Activated T-cell treated with anti-CD3 and anti-CD28 coated beads for 24 hours (primary cell): ENCODE measurements around the gene ALOX15B.
A peak's percentile ranks its signal among the peaks of the same experiment; 100 is the strongest.
"Not testable (repeated sequence)": the region's sequence is repeated elsewhere in the genome, so short reads cannot be mapped to it uniquely, and the experiment has no call there.

Experiments used
- DNase-seq: peaks from one replicate; pipeline ENCODE4 v3.0.0-alpha.2; 2020; ENCODE audit warnings: low read depth

ALOX15B gene

DNA sequence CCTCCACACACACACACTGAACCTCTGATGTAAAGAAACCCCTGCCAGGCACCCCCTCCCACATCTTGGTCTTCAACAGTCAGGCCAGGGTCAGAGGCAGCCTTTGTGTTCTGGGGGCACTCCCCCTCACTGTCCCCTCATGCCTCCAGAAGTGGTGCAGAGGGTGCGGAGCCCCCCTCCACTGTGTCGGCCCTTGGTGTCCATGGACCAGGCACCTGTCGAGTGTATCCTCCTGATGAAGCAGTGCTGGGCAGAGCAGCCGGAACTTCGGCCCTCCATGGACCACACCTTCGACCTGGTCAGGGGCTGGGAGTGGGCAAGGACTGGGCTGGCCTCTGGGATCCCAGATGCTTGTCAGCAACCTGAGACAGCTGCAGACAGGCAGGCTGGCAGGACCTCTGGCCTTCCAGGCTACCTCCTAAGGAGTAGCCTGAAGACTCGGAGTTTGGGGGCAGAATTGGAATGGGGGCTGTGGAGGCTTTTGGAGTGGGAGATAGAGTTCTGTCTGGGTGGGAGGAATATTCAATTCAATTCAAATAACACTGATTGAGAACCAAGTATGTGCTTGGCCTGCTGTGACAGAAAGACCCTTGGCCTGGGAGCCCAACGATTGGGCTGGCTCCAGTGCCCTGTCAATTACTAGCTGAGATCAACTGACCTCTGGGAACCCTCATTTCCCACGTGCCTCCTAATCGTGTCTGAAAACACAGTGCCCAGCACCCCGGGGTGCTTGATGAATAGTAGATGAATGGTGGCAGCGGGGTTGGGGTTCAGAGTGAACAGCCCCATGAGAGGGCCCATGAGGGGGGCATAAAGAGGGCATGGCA, 24.9 kb upstream of the ALOX15B start:
- DNase-seq: no peak

DNA sequence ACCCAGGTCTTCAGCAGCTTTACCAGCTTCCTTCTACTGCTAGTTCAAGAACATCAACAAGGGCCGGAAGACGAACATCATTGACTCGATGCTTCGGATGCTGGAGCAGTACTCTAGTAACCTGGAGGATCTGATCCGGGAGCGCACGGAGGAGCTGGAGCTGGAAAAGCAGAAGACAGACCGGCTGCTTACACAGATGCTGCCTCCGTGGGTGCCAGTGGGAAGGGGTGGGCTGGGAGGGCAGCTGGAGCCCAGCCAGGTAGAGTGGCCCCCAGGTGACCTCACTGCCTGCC, 24.4 kb upstream of the ALOX15B start:
- DNase-seq: no peak

DNA sequence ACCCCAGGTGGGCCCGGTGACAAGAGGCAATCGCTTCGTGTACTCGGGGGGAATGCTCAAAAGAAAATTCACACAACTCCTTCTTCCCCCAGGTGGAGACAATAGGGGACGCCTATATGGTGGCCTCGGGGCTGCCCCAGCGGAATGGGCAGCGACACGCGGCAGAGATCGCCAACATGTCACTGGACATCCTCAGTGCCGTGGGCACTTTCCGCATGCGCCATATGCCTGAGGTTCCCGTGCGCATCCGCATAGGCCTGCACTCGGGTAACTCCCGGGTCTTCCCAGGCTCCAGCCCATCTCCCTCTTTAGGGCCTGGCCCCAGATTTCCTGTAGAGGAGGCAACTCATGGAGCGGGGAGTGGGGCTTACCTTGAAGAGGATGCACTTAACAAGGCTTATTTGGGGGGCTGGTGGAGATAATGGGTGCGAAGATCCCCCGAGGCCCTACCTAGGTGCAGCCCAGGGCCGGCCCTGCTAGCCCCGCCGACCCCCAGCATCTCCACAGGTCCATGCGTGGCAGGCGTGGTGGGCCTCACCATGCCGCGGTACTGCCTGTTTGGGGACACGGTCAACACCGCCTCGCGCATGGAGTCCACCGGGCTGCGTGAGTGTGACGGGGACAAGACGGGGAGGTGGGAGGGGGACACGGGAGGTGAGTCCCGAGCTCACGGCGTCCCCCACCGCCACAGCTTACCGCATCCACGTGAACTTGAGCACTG, 23.5 kb upstream of the ALOX15B start:
- no peak for DNase-seq

DNA sequence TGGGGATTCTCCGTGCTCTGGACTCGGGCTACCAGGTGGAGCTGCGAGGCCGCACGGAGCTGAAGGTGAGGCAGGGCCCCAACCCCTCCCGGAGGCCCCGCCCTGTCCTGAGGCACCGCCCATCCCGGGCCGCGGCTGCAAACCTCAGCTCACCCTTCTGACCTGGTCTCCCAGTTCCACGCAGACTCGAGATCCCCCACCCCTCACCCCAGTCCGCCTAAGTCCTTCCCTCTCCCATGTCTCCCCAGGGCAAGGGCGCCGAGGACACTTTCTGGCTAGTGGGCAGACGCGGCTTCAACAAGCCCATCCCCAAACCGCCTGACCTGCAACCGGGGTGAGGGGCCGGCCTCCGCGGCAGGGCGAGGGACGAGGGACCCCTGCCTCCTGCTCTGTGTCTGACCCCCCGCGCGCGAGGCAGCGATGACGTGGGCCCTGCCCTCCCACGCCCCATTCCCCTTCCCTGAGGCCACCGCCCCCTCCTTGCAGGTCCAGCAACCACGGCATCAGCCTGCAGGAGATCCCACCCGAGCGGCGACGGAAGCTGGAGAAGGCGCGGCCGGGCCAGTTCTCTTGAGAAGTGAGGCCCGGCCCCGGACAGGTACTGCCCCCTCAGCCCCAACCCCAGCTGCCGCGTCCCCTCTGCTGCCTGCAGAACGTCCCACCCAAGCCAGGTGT, 22.8 kb upstream of the ALOX15B start:
- DNase-seq: no peak

DNA sequence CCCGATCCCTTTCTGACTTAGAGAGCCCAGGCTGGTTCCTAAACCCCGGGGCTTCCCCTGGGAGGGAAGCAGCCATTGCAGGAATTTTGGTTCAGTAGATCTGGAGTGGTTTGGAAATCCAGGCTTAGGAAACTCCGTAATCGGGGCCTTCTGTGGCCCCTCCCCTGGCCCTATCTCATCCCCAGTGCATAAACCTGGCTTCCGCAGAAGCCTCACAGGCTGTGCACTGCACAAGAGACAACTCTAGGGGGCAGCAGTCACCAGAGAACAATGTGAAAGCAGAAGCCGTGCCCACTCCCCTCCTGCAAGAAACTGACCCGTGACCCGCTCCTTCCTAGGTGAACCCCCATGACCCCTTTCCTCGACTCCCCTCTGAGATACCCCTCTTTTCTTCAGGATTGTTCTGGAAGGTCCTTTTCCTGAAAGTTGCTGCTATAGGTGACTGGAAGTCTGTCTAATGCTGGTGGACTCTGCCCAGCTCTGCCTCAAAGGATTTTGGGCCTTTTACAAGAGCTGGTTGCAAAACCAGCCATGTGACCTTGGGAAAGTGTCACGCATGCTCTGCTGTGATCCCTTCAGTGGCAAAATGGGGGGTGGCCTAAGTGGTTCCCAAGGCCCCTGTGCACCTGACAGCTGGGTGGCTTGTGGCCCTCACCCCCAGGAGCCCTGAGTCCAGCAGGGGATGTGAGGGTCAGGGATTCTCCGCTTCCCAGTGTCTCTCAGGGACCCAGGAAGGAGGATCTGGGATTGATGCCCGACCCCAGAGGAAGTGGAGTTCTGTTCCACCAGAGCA, 22.0 kb upstream of the ALOX15B start:
- peak; percentile 31 for DNase-seq

DNA sequence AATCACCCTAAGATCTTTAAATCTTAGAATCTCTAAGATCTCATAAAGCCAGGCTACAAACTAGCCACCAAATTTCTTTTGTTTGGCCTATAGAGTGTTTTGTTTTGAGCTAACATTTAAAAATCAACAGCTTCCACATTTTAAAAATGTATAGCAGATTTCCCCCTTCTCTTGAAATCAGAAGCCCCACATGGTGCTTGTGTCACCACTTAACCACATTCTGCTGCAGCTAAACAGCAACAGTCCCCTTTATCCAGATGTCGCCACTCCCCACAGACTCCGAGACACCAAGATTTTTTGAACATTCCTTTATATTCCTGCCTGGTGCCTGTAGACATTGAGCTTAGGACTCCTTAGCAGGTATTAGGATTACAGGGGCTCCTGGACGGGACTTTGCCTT, 20.4 kb upstream of the ALOX15B start:
- no peak for DNase-seq

DNA sequence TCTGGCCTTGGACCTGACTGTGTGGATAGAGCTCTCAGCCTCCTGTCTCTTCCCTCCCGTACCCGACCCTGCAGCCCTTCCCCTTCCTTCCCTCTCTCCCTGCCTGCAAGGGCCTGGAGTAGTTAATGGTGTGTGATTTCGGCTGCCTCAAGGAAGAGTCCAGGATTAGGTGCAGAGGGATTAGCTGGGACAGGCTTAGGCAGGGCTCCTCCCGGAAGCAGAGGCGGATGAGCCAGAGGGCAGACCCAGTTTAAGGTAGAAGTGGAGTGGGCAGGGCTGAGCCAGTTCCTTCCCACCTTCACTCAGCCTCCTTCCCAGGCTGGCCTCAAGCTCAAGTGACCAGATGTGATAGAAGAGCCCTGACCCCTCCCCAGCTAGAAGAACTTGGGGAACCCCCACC, 19.7 kb upstream of the ALOX15B start:
- DNase-seq: no peak

DNA sequence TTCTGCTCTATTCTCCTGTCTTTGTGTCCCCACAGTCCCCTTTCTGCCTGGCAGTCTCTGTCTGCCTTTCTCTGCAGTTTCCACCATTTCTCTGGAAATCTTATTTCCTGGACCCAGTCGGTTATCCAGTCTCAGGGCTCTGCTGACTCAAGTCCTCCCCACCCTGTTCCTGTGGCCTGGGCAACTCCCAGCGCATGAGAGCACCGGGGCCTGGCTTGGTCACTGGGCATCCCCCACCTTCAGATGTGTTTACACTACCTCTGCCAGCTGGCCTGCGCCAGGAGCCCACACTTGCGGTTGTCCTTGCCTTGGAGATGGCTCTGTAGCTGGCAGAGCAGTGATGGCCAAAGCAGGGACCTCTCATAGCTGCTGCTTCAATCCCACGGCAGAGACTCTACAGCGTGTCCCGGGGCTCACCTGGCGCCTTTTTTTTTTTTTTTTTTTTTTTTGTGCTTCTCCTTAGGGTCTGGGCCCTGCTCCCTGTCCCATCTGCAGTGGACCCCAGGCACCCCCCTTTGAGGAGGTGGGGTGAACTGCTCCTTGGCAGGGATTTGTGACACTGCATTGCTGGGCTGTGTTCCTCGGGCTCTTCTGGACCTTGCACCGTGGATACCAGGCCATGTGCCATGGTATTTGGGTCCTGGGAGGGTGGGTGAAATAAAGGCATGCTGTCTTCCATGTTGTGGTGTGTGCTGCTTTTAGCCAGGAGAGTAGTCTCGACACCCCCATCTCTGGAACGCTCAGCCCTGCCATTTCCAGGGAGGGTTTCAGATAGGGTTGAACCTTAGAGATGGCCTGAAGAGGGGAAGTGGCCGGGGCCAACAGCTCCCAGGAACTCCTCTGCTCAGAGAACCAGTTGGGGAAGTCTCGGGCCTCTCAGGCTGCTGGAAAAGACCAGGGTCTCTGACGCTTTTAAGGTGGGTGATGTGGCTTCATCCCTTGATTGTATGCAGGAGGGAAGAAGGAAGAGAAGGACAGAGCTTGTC, 18.9 kb upstream of the ALOX15B start:
- no peak for DNase-seq

DNA sequence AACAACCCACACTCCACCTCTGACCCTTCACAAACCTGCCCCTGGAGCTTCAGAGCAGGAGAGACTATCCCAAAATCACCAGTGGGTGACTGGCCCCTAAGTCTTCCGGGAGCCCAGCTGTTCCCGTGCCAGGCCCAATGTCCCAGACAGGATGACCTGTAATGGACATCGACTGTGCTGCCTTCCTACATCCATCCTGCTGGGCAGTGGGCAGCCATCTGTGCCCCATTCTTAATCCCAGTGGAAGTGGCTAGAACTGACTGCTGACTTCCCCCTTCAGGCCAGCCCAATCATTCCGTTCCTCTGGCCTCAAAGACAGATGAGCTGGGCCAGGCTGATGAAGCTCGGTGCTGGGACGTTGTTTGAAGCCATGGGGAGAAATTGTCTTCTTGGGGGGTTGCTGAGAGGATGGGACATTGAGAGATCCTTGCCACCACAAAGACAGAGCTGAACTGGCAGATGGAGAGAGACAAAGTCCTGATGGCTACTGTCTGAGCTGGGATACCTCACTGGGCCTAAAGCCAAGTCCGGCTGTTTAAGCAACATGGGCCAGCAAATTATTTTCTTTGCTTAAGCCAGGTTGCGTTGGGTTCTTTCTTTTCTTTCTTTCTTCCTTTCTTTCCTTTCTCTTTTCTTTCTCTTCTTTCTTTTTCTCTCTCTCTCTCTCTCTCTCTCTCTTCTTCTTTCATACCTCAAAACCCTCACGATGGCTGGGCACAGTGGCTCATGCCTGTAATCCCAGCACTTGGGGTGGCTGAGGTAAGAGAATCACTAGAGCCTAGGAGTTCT, 17.9 kb upstream of the ALOX15B start:
- DNase-seq: no peak

DNA sequence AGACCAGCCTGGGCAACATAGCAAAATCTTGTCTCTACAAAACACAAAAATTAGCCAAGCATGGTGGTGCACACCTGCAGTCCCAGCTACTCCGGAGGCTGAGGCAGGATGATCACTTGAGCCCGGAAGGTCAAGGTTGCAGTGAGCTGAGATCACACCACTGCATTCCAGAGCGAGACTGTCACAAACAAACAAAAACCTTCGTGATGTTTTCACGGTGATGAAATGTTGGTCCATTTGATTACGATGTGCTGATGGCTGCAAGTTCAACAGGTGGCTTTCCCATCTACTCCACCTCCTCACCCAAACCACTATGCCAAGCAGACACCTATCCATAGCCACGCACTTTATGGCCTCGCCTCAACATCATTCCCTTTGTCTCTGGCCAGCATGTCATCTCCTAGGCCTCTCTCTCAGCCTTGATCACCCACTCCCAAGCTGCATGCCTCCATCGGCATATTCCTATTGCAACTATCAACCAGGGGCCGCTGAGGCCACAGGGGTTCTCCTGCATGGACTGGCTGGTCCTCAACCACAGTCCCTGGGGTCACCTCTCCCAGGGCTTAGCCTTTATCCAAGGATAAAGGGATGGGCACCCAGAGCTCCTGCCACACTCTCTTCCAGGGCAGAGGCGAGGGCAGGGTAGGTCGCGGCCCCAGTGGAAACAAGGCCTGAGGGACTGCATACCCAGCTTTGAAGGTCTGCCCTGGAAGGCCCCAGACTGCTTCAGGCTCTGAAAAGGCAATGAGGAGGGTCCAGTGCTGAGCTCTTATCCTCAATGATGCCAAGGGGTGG, 17.1 kb upstream of the ALOX15B start:
- DNase-seq: no peak

DNA sequence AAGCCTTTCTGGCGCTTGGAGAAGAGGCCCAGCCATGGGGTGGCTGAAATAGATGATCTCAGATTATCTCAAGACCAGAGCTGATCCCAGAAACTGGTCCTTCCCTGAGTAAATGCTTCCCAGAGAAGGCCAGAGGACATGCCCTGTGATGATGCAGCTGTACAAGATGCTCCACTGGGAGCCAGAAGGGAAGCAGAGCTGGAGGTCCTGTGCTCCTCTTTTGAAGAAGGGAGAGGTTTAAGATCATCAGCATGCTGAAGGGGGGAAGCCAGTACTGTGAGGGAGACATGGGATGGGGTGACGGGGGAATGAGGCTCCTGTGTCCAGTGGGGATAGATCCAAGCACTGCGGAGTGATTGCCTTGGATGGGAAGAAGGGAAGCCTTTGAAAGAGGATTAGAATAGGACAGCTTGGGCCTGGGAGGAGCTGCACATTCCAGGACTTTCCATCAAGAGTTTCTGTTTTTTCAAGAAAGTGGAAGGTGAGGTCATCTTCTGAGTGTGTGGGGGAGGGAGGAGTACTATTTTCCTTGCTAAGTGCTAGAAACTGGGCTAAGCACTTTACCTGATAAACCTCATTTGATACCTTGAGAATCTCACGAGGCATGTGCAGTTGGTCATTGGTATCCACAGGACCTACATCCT, 16.4 kb upstream of the ALOX15B start:
- no peak for DNase-seq

DNA sequence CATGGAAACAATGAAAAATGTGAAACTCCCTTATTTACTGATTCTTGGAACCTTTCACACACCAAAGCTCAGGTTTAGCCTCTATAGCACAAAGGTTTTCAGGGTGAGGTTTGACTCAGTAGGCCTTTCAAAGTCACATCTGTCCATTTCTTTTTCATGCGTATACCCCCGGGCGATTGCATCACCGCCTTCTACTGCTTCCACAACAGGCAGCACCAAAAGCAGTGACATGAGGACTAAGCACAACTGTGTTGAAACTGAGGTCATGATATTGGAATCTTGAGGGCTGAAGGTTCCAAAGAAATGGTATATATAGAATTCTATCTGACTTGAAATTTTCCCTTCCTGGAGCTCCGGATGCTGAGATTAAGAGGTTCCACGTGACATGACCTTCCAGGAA, 14.7 kb upstream of the ALOX15B start:
- not testable (repeated sequence) for DNase-seq

DNA sequence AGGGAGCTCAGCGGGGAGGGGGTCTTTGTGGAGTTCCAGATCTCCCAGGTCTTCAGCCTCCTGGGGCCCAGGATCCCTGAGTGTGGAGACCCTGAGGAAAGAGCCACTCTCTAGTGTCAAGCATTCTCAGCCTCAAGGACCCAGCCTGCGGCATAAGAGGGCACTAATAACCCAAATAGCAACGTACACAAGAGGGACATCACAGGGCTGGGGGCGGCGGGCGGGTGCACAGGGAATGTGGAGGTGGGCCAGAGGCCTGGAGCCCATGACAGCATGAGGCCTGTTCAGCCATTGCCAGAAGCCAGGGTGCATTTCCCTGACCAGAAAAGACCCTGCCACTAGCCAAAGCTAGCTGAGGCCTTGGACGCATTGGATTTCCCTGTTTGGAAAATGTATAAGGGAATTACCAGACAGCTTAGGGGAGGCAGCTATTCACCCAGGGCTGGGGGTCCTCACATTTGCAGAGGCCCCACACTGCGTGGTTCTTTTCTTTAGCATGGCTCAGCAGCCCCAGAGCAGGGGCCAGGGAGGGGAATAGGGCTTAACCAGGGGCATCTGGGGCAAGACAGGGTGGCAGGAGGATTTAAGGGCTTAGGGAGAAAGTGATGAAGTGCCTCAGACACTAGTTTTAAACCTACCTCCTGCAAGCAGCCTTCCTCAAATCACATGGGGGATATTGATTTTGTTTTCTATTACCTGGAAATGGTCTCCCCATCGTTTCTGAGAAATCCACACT, 13.5 kb upstream of the ALOX15B start:
- DNase-seq: no peak

DNA sequence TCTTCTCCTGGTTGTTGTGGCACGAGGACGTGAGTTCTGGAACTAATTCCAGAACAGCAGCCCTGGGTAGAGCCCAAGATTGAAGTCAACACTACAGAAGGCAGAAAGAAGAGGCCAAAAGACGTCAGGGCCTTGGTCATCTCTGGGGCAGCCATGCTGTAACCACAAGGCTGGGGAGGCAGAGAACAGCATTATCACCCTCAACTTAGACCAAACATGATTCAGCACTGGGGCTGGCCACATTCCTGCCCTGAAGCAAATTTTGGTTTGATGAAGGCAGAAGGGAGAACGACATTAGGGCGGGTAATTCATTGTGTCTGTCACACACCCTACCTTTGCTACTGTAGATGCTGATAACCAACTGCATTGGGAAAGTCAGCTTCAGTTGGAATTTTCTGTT, 9.7 kb upstream of the ALOX15B start:
- no peak for DNase-seq

DNA sequence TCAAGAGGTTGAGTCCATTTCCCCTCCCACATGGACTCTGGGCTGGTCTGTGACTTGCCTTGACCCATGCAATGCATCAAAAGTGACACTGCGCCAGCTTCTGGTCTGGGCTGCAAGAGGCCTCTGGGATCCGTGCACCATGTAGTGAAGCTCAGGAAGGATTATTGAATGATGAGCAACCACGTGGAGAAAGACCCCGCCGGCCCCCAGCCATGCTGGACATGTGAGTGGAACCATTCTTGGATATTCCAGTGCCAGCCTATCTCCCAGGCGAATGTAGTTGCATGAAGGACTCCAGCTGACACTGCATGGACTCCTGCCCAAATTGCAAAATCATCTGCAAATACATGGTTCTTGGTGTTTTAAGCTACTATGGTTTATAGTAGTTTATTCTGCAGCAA, 7.6 kb upstream of the ALOX15B start:
- DNase-seq: no peak

DNA sequence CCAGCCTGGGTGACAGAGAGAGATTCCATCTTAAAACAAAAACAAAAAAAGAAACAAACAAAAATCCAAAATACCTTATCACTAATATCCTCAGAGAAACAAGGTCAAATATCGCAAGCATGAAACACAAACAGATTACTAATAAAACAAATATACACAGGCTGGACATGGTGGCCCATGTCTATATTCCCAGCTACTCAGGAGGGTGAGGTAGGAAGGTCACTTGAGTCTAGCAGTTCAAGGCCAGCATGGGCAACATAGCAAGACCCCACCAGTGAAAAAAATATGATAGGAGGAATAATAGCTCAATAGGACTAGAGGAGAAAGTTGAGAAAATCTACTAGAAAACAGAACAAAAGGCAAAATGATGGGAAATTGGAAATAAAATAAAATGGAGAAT, 6.9 kb upstream of the ALOX15B start:
- no peak for DNase-seq

DNA sequence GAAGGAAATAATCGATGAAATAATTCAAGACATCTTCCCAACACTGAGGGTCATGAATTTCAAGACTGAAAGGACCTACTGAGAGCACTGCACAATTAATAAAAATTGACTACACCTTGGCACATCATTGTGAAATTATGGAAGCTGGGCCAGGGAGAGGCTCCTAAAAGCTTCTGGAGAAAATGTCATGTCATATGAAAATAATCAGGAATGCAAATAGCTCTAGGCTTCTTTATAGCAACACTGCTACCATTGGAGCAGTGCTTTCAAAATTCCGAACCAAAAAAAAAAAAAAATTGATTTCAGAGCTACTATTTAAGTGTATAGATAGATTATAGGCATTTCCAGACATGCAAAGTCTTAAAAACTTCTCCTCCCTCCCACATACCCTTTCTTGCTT, 6.4 kb upstream of the ALOX15B start:
- no peak for DNase-seq

DNA sequence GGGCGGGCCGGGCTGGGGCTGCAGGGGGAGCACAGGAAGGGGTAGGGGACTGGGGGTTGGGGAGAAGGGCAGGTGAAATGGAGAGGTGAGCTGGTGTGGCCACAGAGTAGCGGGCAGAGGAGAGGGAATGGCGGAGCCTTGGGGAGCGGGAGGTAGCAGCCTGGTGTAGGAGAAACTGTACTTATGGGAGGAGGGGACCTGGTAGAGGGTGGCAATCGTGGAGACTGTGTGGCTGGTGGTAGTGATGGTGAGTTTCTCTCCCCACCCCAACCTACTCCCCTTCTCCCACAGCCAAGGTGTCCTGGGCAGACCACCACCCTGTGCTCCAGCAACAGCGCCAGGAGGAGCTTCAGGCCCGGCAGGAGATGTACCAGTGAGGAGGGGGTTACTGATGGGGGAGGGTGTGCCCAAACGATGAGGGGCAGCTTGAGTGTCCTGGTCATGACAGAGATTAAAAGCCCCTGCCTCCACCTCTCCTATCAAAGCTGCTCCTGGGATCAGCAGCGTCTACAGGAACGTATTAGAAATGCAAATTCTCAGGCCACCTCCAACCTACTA, 831 bp downstream of the ALOX15B start:
- no peak for DNase-seq
